SIG-M5 (cell line): ENCODE data around the gene COL23A1.

Experiments
- DNase-seq: peaks from one replicate; lab custom pipeline; 2025; lab: John Stamatoyannopoulos, UW

Gene COL23A1

DNA sequence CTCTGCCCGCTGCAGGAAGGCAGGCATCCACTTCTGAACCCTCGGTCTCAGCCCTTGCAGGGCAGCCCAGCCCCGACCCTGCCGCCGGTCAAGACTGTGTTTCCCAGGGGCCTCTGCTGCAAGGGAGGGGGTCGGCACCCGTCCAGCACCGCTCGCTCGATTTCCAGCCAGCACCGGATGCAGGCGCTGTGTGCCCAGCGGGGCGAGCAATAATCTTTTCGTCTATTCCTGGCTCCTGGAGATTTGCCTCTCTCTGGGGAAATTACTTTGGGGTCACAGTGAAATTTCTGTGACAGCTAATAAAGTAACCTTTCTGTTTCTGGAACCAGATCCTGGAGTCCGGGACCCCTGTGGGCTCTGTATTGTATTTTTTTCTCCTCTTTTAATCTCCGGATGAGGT lies 155.3 kb downstream of the COL23A1 start:
- no peak for DNase-seq

DNA sequence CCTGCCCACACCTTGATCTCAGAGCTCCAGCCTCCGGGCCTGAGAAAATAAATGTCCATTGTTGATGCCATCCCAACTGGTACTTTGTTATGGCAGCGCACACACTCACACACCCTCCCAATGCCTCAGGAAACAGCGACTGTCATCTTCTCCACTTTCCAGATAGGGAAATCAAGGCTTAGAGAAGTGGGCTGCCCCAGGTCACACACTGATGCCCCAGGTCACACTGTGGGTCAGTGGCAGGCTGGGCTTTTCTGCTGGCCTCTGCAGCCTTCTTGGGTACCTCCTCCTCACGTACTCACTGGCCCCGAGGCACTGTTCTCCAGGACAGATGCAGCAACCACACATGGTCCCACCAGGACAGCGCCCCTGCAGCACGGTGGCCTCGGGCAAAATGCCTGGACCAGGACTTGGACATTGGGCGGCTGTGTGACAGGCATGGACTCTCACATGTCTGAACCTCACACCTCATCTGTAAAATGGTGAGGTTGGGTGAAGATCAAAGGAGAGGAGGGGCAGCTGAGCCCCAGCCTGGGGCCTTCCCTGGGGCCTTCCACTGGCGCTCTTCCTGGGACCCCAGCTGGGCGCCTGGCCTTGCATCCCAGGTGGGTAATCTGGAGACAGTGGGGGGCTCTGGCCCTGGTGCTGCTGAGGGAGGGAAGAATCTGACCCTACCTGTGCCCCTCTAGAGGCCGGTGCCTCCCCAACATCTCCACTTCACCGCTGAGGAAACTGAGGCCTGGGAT lies 156.0 kb downstream of the COL23A1 start:
- DNase-seq = no peak

GRCh38 chr5:178433273-178433775 lies 156.9 kb downstream of the COL23A1 start:
- no peak for DNase-seq

DNA sequence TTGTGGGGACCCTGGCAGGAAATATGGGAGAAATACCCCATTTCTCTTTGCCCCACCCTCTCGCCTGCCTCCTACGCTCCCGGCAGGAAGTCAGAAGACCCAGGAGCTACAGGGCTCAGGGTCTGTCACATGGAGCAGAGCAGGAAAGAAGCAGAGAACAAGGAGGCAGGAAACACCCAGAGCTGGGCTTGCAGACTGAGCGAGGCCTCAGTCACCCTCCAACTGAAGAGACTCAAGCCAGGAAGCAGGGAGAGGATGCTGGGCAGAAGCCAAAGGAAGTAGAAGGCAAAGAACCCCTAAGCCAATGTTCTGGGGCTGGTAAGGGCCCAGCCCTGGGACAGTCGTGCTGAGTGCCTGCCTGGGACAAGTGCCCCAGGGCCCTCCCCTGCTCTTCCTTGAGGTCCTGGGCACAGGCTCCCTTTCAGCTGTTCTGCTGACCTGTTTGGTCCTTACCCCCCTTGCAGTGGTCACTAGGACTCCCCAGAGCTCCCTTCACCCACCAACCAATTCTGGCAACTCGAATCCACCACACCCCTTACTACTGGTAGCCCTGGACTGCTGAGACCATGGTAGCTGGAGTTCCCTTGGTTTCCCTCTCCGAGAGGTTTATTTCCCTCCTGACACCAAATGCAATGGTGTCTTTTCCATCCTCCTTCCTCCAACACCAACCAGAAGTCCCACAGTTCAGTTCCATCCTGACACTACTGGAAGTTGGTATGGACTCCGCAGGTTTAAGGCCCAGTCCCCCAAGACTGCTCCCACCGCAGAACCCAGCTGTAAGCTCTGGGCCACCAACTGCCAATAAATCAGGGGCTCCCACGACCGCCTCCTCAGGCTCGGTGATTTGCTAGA lies 157.5 kb downstream of the COL23A1 start:
- DNase-seq = no peak

GRCh38 chr5:178431782-178432165 lies 158.4 kb downstream of the COL23A1 start:
- no peak for DNase-seq

DNA sequence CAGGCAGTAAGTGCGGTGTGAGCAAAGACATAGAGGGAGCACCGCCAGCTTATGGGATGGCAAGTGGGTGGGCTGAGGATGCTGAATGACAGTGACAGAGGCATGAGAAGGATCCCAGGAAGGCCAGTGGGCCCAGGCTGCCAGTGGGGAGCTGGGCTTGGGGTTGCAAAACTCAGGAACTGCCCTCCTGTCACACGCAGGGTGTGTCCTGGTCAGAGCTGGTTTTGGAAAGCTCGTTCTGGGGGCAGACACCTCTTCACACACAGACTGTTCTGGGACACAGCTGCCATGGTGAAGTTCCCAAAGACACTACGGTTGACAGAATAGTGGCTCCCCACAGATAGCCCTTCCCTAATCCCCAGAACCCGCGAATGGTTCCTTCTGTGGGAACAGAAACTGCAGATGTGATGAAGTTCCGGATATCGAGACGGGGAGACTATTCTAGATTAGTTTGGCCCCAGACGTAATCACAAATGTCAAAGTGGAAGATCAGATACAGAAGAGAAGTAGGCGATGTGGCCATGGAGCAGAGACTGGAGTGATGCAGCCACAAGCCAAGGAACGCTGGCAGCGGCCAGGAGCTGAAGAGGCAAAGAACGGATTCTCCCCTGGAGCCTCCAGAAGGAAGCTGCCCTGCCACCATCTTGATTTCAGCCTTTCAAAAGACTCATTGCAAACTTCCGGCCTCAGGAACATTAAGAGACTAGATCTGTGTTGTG lies 159.0 kb downstream of the COL23A1 start:
- DNase-seq = no peak

DNA sequence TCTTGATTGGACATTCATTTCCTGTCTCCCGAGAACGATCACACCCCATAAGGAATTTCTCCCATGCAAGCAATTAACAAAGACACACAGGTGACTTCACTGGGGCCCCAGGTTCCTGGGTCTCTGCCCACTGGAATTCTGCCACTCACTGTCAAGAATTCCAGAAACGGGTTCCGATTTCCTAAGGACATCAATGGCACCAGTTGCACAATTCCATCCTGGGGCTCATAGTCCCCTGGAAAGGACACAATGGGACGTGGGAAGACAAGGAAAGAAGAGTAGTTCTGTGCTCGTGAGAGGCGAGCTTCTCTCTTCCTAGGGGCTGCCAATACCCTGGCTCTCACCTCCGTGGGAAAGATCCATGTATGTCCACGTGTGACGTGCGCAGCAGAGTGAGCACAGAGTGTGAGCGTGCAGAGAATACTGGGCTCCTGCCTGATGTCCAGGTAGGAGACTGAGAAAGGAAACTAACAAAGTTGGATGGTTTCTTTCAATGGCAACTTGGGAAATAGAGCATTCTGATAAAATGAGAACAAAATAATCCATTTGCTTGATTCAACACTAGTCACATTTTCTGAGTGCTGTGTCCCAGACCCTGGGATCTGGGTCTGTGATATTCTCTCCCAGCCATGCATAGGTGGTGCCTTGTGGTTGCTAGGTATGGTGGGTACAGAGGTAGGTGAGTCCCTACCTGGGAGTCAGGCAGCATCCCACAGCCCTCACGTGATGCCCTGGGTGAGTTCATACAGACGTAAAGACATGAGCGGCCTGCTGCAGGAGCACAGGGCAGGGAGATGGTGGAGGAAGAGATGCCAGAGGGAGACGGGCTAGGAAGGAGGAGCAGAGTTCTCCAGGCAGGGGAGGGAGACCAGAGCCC lies 159.8 kb downstream of the COL23A1 start:
- no peak for DNase-seq

DNA sequence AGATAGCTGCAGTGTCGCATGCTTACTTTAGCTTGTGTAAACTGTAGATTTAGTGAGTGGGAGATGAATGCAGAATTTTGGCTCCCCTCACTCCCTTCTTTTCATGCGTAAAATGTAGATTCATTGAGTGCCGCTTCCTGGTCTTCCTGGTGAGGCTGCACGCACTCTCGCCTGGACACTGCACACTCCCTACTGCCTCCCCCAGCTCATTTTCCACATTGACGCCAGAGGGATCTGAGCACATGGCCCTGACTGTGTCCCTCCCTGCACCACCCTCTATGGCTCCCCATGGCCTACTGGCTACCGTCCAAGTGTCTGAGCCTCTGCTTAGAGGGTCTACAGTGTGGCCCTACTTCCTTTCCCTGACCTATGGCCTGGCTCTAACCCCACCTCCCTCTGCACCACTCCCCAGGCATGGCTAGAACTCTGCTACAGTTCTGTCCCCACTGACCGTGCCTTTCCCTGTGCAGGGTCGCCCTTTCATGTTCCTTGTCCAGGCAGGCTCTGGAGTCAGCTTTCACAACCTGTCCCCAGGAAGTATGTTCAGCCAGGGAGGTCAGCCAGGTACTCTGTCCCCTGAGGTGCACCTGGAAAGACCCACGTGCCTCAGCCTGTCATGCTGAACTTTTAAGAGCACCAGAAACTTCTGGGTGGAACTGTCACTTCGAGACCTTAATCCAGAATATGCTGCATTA lies 160.6 kb downstream of the COL23A1 start:
- DNase-seq = no peak

GRCh38 chr5:178429156-178429468 lies 161.1 kb downstream of the COL23A1 start:
- no peak for DNase-seq

GRCh38 chr5:178428341-178429155 lies 161.6 kb downstream of the COL23A1 start:
- no peak for DNase-seq

DNA sequence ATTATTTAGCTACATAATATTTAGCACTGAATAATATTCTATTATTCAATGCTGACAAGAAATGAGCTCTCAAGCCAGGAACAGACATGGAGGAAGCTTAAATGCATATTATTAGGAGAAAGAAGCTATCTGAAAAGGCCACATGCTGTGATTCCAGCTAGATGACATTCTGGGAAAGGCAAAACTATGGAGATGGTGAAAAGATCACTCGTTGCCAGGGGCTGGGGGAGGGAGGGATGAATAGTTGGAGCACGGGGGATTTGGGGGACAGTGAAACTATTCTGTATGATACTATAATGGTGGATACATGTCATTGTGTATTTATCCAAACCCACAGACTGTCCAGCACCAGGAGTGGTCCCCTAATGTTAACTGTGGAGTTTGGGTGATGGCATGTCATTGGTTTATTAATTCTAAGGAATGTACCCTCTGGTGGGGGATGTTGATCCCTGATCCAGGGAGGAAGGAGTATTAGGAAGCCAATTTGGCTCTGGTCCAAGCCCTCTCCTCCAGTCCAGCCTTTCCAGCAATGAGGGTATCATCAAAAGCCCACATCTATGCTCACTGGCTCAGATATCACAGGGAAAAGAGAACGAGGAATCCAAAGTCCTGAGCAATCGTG lies 162.5 kb downstream of the COL23A1 start:
- DNase-seq = no peak

- no peak for DNase-seq
Measured at GRCh38 chr5:178426326-178427130, 163.7 kb downstream of the COL23A1 start.

- no peak for DNase-seq
Measured at GRCh38 chr5:178425621-178426068, 164.5 kb downstream of the COL23A1 start.

DNA sequence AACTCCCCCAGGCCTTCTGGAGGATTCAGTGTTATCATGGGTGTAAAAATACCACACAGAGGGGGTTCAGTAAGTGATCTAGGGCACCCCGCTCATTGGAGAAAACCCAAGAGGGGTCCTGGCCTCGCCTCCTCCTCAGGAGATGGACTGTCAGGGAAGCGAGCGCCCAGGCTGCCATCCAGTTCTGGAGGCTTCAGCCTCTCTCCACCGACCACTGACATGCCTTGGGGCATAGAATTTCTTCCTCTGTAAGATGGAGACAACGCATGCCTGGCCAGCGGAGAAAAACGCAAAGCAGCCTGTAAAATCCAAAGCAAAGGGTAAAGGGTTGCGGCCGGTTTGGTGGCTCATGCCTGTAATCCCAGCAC lies 165.4 kb downstream of the COL23A1 start:
- no peak for DNase-seq

- DNase-seq = no peak
Measured at GRCh38 chr5:178423901-178424809, 166.0 kb downstream of the COL23A1 start.

DNA sequence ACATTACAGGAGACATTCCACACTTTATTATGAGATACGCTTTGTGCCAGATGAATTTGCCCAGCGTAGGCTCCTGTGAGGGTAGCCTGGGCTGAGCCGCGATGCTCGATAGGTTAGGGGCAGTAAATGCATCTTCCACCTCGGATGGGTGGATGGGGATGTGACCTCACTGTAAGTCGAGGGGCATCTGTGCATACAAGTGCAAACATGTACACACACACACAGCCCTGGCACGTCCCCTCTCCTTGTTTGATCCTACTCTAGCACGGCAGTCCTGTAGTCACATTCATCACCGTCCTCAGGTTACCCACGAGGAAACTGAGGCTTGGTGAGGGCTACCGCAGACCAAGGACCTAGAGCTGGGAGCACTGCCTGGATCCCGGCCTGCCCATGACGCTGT lies 166.8 kb downstream of the COL23A1 start:
- no peak for DNase-seq

- DNase-seq = no peak
Measured at GRCh38 chr5:178422400-178422775, 167.8 kb downstream of the COL23A1 start.
